Fibroblast of pulmonary artery (primary cell): Measurements from ENCODE around the gene PLEKHM1.

ENCODE experiments used
- DNase-seq: peaks from one replicate; pipeline ENCODE4 v3.0.0-alpha.2; 2010; ENCODE audit warnings: low read depth
- H3K4me3 ChIP-seq: replicated peaks from 2 replicates; pipeline ENCODE4 v1.5.1; 2011; ENCODE audit warnings: low read depth, mild to moderate bottlenecking, control low read depth, low read length, moderate library complexity
- CTCF ChIP-seq: IDR thresholded peaks from 2 replicates; pipeline ENCODE4 v1.5.1; 2011; ENCODE audit warnings: mild to moderate bottlenecking, control low read depth, low read length, inconsistent platforms; ENCODE audit errors: missing control alignments

PLEKHM1 gene

GRCh38 chr17:45438931-45439610 is 51.5 kb downstream of the PLEKHM1 start:
- TF ChIP-seq CTCF, result no peak
- no peak for DNase-seq
- H3K4me3 ChIP-seq, result no peak overlapping the region

GRCh38 chr17:45437465-45438283 is 52.8 kb downstream of the PLEKHM1 start:
- no peak for DNase-seq
- TF ChIP-seq CTCF, result no peak

GRCh38 chr17:45436625-45437464 is 53.7 kb downstream of the PLEKHM1 start:
- DNase-seq, result no peak
- TF ChIP-seq CTCF, result no peak
- H3K4me3 ChIP-seq, result no peak overlapping the region

More at GRCh38 chr17:45437465-45438283, 52.8 kb downstream of the PLEKHM1 start:
- no peak overlapping the region for H3K4me3 ChIP-seq

- DNase-seq, result no peak
- no peak overlapping the region for H3K4me3 ChIP-seq
- no peak for TF ChIP-seq CTCF
These were observed 54.4 kb downstream of the PLEKHM1 start for GRCh38 chr17:45436161-45436560.

GRCh38 chr17:45435481-45435880 is 55.0 kb downstream of the PLEKHM1 start:
- no peak for DNase-seq
- no peak for TF ChIP-seq CTCF
- no peak overlapping the region for H3K4me3 ChIP-seq

GRCh38 chr17:45433159-45433535 is 57.4 kb downstream of the PLEKHM1 start:
- no peak for DNase-seq

More at GRCh38 chr17:45433159-45433535, 57.4 kb downstream of the PLEKHM1 start:
- no peak overlapping the region for H3K4me3 ChIP-seq
- TF ChIP-seq CTCF, result no peak
